ENCODE measurements around the gene HSPA6.
"Not testable (repeated sequence)": the region's sequence is repeated elsewhere in the genome, so short reads cannot be mapped to it uniquely, and the experiment has no call there.

GRCh38 chr1:161523041-161523816, 1.1 kb upstream of the HSPA6 start:
- not testable (repeated sequence) for TF ChIP-seq MXI1 (conservative IDR thresholded peaks at IDR 0.05; ENCODE audit: poor library complexity, severe bottlenecking); CTCF (IDR thresholded peaks at IDR 0.05; ENCODE audit: poor library complexity, severe bottlenecking); TAF1 (IDR thresholded peaks at IDR 0.05; ENCODE audit: low read depth); POLR2AphosphoS5 (IDR thresholded peaks at IDR 0.05); SMC3 (conservative IDR thresholded peaks at IDR 0.05; ENCODE audit: poor library complexity); EZH2 (IDR thresholded peaks at IDR 0.05; ENCODE audit: borderline replicate concordance, insufficient read depth, low read length, poor library complexity, severe bottlenecking); EP300 (conservative IDR thresholded peaks at IDR 0.05; ENCODE audit: poor library complexity, severe bottlenecking)

Data from neural cell (in vitro differentiated cells).